Pancreas (tissue), 10 donors: ENCODE data around the gene MANSC1. TPM values are rescaled to one million over a fixed set of nuclear protein-coding genes. Genes with fewer than 3 reads are reported as not detected.

Source experiments
- ATAC-seq, 4 donors: fragments of 200-7000 bp; cut with Tn5 transposase; one replicate each; pipeline versions ENCODE4 v1.8.0 to v1.9.1; 2020; ENCODE audit warnings: mild to moderate bottlenecking in 4 of 4, moderate library complexity in 4 of 4
- DNase-seq, 6 donors: peaks; one replicate each; pipeline ENCODE4 v3.0.0-alpha.2; 2020
- FAIRE-seq: peaks from 2 replicates; lab custom pipeline; 2012; peaks lifted over from hg19 to GRCh38; lab: Jason Lieb, UNC
- H3K27ac ChIP-seq, 4 donors: fragments of 200-600 bp; sonication (generic); 1 replicate in 3 of 4; 2 replicates in 1 of 4; pipeline versions ENCODE4 v1.5.0 to v1.8.0; 2020
- H3K27me3 ChIP-seq, 4 donors: fragments of 200-600 bp; one replicate each; pipeline ENCODE4 v1.8.0; 2021
- H3K36me3 ChIP-seq, 3 donors: fragments of 200-600 bp; sonication (generic) in 1 of 3; one replicate each; pipeline versions ENCODE4 v1.5.0 to v1.8.0; 2020 to 2021
- H3K4me1 ChIP-seq, 3 donors: fragments of 200-600 bp; one replicate each; pipeline ENCODE4 v1.8.0; 2021
- H3K4me3 ChIP-seq, 4 donors: fragments of 200-600 bp; sonication (generic) in 2 of 4; one replicate each; pipeline versions ENCODE4 v1.5.0 to v1.8.0; 2020 to 2021
- H3K9me3 ChIP-seq, 4 donors: fragments of 200-600 bp; one replicate each; pipeline ENCODE4 v1.8.0; 2021
- WGBS, 2 donors: extraction: QIAGEN DNeasy Blood & Tissue Kit; methylation state at CpG; one replicate each; pipeline ENCODE4 v1.1.7; 2013; 5-methylcytosine and 5-hydroxymethylcytosine counted together
- intact Hi-C, 3 donors: fragments of 100-400 bp; cut with DNase I; formaldehyde crosslinking; loops; one replicate each; pipeline versions ENCODE4 v1.11.1 to v1.14.2; 2022
- polyA plus RNA-seq, 2 donors: library from polyadenylated mRNA; stranded (reverse); fragments of 200-250 nt; gene quantifications; one replicate each; pipeline ENCODE4 v1.2.3, GENCODE V29; 2013
- total RNA-seq, 6 donors: library from RNA; stranded (reverse); fragmentation: NEBNext Ultra II Directional in 4 of 6; extraction: Animal tissue kit (Norgen Biotek cat#: 25700) in 4 of 6; gene quantifications; one replicate each; pipeline versions ENCODE4 v1.2.1 to v1.2.4, GENCODE V29; 2021 to 2023
- TF ChIP-seq, protein P1 (sequence below), 4 donors: fragments of 200-600 bp; sonication (generic) in 3 of 4; IDR thresholded peaks; one replicate each; pipeline versions ENCODE4 v1.5.0 to v1.8.0; 2021; ENCODE audit warnings: antibody characterized with exemption in 4 of 4
- donor health status: healthy with polysubstance abuse.
- donor health status: DM: no; HTN: no; CAD: no; lungs with moderate emphysema.
- donor health status: DM: no; HTN: no; CAD: no.
- donor health status: control.
- donor health status: control.
- donor health status: Bipolar disorder and iron deficiency.
- donor health status: DM: yes; HTN: yes; CAD: no.
- donor health status: DM: no; HTN: no; CAD: no.
- donor health status: DM: no; HTN: no; CAD: no.
- donor health status: DM: yes; HTN: yes; CAD: no.

The MANSC1 gene
- total and polyA plus RNA-seq, 8 donors, result 7.0 to 21.6 (median 17.0) TPM

DNA sequence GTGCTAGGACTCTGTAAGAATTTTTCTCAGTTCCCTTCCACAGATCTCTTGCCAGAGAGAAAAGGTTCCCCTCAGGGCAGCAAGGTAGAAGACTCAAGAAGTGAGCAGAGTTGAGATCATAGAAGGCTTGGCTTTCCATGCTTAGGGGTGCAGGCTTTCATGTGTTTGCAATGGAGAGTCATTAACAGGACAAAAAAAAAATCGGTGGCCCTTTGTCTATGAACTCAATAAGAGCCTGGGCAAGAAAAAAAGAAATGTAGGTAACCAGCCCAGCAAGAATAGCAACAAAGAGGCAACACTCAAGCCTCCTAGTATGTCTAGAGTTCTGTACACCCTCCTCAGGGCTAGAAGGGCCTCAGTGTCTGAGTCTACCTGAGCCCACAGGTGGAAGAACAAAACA lies 59.8 kb downstream of the MANSC1 start:
- 39 to 50% methylated on average over 1 of the region's 1 CpG for WGBS, 2 donors
- H3K36me3 ChIP-seq, result no peaks in the 10 kb centered on the region

DNA sequence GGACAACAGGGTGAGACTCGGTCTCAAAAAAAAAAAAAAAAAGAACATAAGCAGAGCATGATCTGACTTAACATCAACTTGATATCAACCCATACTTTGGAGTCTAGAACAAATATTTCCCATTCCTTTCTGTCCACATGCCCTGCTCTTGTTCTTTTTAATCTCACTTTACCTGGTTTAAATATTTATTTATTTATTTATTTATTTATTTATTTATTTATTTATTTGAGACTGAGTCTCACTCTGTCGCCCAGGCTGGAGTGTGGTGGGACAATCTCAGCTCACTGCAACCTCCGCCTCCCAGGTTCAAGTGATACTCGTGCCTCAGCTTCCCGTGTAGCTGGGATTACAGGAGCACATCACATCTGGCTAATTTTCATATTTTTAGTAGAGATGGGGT lies 63.6 kb downstream of the MANSC1 start:
- intact Hi-C loops, result no loop called here
- Histone ChIP-seq H3K27me3 (no peaks in the 10 kb centered on the region), H3K36me3 (no peaks in the 10 kb centered on the region), H3K27ac (no peak overlapping the region), H3K4me1 (peaks cover 21 to 28% (median 24%) of the 10 kb centered on the region in 3 donors), H3K9me3 (no peaks in the 10 kb centered on the region), H3K4me3 (no peak overlapping the region)
- TF ChIP-seq, protein P1, sequence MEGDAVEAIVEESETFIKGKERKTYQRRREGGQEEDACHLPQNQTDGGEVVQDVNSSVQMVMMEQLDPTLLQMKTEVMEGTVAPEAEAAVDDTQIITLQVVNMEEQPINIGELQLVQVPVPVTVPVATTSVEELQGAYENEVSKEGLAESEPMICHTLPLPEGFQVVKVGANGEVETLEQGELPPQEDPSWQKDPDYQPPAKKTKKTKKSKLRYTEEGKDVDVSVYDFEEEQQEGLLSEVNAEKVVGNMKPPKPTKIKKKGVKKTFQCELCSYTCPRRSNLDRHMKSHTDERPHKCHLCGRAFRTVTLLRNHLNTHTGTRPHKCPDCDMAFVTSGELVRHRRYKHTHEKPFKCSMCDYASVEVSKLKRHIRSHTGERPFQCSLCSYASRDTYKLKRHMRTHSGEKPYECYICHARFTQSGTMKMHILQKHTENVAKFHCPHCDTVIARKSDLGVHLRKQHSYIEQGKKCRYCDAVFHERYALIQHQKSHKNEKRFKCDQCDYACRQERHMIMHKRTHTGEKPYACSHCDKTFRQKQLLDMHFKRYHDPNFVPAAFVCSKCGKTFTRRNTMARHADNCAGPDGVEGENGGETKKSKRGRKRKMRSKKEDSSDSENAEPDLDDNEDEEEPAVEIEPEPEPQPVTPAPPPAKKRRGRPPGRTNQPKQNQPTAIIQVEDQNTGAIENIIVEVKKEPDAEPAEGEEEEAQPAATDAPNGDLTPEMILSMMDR (IDR thresholded peaks at IDR 0.05), result no peak
- no peak for ATAC-seq
- 95 to 96% methylated on average over 5 of the region's 5 CpGs for WGBS, 2 donors
- no peak for DNase-seq
- no peak for FAIRE-seq

More for the DNA sequence above, 59.8 kb downstream of the MANSC1 start:
- Histone ChIP-seq H3K4me1 (peaks cover 6 to 11% (median 8%) of the 10 kb centered on the region in 3 donors), H3K9me3 (no peaks in the 10 kb centered on the region), H3K27me3 (no peaks in the 10 kb centered on the region), H3K27ac (no peak overlapping the region), H3K4me3 (no peak overlapping the region)
- intact Hi-C loops, result no loop called here
- FAIRE-seq (no peak), ATAC-seq (no peak), DNase-seq (no peak)
- TF ChIP-seq, protein P1 (IDR thresholded peaks at IDR 0.05), result no peak

DNA sequence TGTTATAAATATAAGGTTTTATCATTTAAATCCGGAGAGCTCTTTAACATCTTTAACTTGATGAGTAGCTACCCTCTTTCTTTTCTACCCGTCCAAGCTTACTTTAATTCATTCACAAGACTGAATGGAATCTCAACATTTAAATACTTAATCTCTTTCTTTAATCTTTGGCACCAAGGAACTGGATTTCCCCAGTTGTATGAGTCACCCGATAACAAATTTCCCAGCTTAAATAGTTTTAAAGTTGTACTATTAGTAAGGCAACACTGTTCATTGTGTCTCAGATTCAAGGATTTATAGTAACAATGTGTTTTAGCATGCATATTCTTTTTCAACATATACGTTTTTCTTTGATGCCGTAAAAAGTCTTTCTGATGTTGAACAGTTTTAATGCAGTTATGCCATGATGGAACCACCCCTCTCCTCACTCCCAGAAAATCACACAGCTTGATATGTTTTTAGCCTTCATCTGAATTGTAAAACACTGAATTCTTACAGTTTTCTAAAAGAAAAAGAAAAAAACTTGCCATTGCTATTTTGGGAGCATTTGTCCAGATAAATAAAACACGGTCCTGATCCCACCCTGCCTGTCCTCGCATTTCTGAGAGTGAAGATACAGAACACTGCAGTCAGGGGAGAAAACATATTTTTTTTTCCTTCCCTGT lies 67.1 kb downstream of the MANSC1 start:
- no peak for FAIRE-seq
- ATAC-seq, result peak; percentile 78 to 95 (median 88)
- Histone ChIP-seq H3K27me3 (no peaks in the 10 kb centered on the region), H3K4me3 (no peak overlapping the region), H3K4me1 (peaks cover 21 to 28% (median 24%) of the 10 kb centered on the region in 3 donors), H3K9me3 (no peaks in the 10 kb centered on the region), H3K36me3 (no peaks in the 10 kb centered on the region), H3K27ac (peak overlapping the region in 2 of 4 donors; percentile 52 to 55)
- TF ChIP-seq, protein P1 (IDR thresholded peaks at IDR 0.05), result no peak
- DNase-seq, result no peak
- 35 to 43% methylated on average over 7 of the region's 7 CpGs for WGBS, 2 donors
- intact Hi-C loops, result no loop called here

DNA sequence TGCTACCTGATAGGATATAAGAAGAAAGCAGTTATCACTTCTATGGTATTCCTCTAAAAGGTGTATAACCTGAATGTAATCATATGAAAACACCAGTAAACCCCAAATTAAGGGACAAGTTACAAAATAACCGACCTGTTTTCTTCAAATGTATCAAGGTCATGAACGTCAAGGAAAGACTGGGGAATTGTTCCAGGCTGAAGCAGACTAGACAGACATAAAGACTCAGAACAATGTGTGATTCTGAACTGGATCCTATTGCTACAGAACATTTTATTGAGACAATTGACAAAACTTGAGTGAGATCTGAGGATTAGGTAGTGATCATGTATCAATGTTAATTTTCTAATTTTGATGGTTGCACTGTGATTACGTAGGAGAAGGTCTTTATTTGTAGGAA lies 67.8 kb downstream of the MANSC1 start:
- Histone ChIP-seq H3K36me3 (no peaks in the 10 kb centered on the region), H3K9me3 (no peaks in the 10 kb centered on the region), H3K4me1 (peaks cover 21 to 28% (median 24%) of the 10 kb centered on the region in 3 donors), H3K27ac (no peak overlapping the region), H3K27me3 (no peaks in the 10 kb centered on the region), H3K4me3 (no peak overlapping the region)
- DNase-seq, result no peak
- WGBS, 2 donors, result 32 to 40% methylated on average over 3 of the region's 3 CpGs
- intact Hi-C loops, result no loop called here
- ATAC-seq, result peak in 2 of 4 donors; percentile 50 to 61
- TF ChIP-seq, protein P1 (IDR thresholded peaks at IDR 0.05), result no peak
- FAIRE-seq, result no peak

DNA sequence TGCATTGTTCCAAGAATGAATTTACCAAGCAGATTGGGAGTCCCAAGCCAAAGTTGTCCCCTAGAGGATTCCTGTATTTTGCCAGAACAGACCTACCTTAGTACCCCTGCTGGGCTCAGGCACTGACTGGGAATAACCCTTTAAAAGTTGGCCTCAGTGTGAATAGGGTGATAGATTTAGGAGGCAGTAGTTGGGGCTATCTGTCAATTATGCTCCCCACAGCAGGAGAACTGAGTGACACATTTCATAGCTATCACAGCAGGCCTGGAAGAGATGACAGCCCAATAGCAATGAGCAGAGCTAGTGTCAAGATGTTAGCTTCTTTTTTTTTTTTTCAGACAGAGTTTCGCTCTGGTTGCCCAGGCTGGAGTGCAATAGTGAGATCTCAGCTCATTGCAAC lies 68.9 kb downstream of the MANSC1 start:
- 95 to 100% methylated on average over 1 of the region's 1 CpG for WGBS, 2 donors
- TF ChIP-seq, protein P1 (IDR thresholded peaks at IDR 0.05), result no peak
- H3K4me1 ChIP-seq, result peaks cover 21 to 28% (median 24%) of the 10 kb centered on the region in 3 donors
- H3K9me3 ChIP-seq, result no peaks in the 10 kb centered on the region
- intact Hi-C loops, result no loop called here
- ATAC-seq, result no peak
- DNase-seq, result no peak
- no peak overlapping the region for H3K4me3 ChIP-seq
- no peak overlapping the region for H3K27ac ChIP-seq
- no peak for FAIRE-seq
- no peaks in the 10 kb centered on the region for H3K36me3 ChIP-seq
- no peaks in the 10 kb centered on the region for H3K27me3 ChIP-seq
